HG02938 (cell line): ENCODE data around the gene TIAM2.
"Not testable (repeated sequence)": the region's sequence is repeated elsewhere in the genome, so short reads cannot be mapped to it uniquely, and the experiment has no call there.

Experiments used
- ATAC-seq: cut with Tn5 transposase; IDR thresholded peaks from one replicate; pipeline ENCODE4 v1.9.1; 2021; ENCODE audit warnings: mild to moderate bottlenecking, moderate library complexity; ENCODE audit not compliant: unreplicated experiment

Gene TIAM2

DNA sequence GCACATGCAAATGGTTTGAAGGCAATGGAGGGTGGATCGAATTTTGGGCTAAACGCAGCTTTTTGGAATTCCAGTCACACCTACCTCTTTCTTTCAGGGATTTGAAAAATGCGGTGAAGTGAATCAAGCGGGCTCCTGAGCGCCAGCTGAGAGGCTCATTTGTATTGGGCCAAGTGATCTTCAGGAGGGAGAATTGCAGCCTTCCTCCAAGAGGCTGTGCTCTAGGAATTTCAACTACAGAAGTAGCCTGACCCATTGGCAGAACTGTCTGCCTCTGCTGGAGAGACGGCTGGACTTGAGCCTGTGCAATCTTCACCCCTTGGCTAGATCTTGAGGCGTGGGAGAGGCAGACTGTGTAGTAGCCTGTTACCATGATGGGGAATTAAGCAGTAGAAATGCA is 5.7 kb upstream of the TIAM2 start:
- no peak for ATAC-seq

GRCh38 chr6:154991207-154991606 is 3.9 kb upstream of the TIAM2 start:
- ATAC-seq = no peak

- no peak for ATAC-seq
Measured at GRCh38 chr6:154993026-154993425, 2.1 kb upstream of the TIAM2 start.

DNA sequence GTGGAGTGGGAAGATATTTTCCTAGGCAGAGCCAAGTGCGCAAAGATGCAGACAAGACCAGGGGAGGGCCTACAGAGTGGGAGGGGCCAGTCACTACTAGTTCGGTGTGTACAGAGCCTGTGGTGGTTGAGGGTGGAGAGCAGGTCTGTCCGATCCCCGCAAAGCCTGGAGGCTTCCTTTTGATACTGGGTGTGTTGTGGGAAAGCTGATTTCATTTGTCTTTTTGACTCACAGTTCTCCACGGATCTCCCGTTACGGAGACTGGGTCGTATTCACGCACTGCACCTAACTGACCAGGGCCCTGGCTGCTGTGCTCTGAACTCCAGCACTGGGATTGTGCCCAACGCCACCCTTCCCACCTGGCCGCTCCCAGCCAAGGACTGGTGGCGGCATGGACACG is 1.4 kb upstream of the TIAM2 start:
- no peak for ATAC-seq

GRCh38 chr6:154994836-154995253 is 270 bp upstream of the TIAM2 start:
- no peak for ATAC-seq

GRCh38 chr6:154996016-154996590 is 988 bp downstream of the TIAM2 start:
- ATAC-seq = no peak

GRCh38 chr6:154996841-154997311 is 1.8 kb downstream of the TIAM2 start:
- ATAC-seq = no peak

DNA sequence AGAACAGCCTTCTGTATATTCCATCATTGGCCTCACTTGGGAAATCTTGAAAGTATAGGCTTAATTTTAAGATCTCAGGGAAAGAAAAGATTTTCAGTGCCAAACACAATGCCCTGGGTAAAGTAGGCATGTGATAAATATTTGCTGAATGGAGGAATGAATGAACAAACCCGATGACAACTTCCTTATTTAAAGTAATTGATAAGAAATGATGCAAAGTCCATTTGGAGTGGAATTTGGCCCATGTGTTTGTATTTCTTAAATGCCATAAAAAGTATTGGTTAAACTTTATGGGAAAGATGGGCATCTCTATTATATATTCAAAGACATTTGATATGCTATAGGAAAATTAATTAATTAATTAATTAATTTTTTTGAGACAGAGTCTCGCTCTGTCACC is 3.7 kb downstream of the TIAM2 start:
- no peak for ATAC-seq

DNA sequence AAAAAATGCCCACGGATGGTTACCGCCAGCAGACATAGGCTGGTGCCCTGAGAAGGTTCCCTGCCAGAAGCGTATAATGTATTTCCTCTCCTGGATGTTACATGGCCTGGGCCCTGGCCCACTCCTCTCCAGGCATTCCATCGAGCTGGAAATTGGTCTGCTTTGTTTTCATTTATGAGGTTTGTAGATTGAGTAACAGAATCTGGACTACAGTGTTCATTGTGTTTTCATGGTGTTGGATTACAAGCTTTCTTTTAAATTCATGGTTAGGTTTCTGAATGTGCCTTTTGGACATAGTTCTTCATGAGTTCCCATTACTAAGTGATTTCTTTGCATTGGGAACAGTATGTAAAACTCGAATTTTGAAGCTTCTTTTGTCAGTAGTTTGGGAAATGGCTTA is 6.4 kb downstream of the TIAM2 start:
- ATAC-seq = no peak

- no peak for ATAC-seq
Measured at GRCh38 chr6:155001934-155002333, 6.8 kb downstream of the TIAM2 start.

GRCh38 chr6:155003476-155003875 is 8.4 kb downstream of the TIAM2 start:
- no peak for ATAC-seq

GRCh38 chr6:155004017-155004416 is 8.9 kb downstream of the TIAM2 start:
- no peak for ATAC-seq

GRCh38 chr6:155004576-155005372 is 9.7 kb downstream of the TIAM2 start:
- no peak for ATAC-seq

DNA sequence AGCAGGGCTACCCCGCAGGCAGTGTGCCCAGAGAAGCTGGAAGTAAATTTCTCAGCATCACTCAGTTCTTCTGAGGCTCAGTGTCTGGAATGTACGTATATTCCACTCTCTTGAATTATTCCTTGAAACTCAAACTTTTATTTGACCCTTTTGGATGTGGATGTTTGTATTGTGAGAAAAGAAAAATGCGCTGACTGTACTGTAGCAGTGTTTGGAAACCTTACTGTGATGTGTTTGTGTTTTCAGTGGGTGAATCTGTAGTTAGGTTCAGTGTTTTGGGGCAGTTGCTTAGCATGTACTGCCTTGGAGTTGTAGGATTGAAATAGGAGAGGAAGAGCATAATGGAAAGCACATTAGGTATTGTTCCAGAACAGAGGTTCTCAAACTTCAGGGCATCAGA is 13.5 kb downstream of the TIAM2 start:
- no peak for ATAC-seq

GRCh38 chr6:155010940-155011339 is 15.8 kb downstream of the TIAM2 start:
- no peak for ATAC-seq

DNA sequence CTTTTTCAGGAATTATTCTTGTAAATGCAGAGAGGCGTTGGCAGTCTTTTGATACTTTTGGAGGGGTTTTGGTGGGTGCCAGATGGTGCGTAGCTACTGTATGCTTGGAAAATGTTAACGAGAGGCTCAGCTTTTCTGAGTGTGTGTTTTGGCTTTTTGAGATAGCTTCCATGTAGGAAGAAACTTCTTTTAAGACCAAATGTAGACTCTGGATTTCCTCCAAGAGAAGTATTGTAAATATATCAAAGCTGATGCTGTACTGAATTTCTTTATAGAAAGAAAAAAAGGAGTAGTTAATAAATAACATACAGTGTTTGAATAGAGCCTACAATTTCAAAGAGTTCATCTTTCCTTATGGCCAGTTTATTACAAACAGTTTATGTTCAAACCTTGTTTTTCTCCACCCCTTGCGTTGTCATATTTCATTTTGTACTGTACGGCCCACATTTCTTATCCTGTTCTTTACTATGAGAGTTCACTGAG is 16.7 kb downstream of the TIAM2 start:
- no peak for ATAC-seq

GRCh38 chr6:155013457-155013876 is 18.4 kb downstream of the TIAM2 start:
- no peak for ATAC-seq

DNA sequence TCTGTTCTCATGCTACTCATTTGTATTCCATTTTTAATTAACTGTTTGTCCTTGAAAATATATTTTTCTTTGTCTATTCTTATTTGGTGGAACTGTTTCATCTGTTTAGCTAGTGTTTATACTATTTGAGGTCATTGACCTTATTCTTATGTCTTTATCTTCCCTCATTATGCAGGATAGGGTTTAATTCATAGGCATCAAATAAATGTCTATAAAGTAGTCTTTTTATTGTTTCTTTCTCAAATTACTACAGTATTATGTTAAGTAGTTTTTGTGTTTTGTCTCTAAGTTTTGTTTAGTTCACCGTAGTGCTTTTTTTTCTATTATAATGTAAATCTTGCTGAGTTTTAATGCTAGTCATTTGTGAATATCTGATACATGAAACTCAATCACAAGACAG is 19.0 kb downstream of the TIAM2 start:
- no peak for ATAC-seq

DNA sequence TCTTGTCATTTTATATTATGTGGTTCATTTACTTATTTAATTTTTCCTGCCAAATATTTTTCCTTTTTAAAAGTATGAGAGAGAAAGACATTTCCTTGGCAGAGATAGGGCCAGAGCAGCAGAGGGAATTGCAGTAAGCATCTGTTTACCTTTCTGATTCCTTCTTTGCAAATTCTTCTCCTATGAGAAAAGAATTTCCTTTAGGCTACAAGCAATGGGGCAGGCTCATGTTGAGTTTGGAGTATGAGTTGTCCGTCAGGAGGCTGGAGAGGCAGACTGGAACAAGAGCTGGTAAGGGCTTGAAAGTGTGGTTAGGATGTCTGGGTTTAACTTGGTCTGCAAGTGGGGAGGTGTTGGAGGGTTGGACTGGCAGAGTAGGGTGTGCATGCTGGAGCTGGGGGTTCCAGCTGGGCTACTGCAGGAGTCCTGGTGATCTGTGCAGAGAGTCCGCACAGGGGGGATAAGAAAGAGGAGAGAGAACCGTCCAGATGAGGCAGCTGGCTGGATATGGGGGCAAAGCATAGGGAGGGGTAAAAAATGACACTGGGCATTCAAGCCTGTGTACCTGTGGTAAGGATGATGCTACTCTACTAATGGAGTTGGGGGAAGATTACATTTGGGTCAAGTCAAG is 19.7 kb downstream of the TIAM2 start:
- ATAC-seq = no peak

DNA sequence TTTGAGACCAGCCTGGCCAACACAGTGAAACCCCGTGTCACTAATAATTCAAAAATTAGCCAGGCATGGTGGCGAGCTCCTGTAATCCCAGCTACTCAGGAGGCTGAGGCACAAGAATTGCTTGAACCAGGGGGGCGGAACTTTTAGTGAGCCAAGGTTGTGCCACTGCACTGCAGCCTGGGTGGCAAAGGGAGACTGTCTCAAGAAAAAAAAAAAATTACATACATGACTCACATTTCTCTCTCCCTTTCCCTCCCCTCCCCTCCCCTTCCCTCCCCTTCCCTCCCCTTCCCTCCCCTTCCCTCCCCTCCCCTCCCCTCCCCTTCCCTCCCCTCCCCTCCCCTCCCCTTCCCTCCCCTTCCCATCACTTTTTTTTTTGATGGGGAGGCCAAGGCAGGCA is 23.3 kb downstream of the TIAM2 start:
- ATAC-seq = not testable (repeated sequence)

GRCh38 chr6:155021680-155022079 is 26.6 kb downstream of the TIAM2 start:
- no peak for ATAC-seq

- no peak for ATAC-seq
Measured at GRCh38 chr6:155022721-155023120, 27.6 kb downstream of the TIAM2 start.
